HG02981 (cell line): ENCODE results near the gene HDAC4.

Experiments
- ATAC-seq: cut with Tn5 transposase; IDR thresholded peaks from one replicate; pipeline ENCODE4 v1.9.1; 2021; ENCODE audit warnings: mild to moderate bottlenecking, moderate library complexity; ENCODE audit not compliant: unreplicated experiment

Gene HDAC4

DNA sequence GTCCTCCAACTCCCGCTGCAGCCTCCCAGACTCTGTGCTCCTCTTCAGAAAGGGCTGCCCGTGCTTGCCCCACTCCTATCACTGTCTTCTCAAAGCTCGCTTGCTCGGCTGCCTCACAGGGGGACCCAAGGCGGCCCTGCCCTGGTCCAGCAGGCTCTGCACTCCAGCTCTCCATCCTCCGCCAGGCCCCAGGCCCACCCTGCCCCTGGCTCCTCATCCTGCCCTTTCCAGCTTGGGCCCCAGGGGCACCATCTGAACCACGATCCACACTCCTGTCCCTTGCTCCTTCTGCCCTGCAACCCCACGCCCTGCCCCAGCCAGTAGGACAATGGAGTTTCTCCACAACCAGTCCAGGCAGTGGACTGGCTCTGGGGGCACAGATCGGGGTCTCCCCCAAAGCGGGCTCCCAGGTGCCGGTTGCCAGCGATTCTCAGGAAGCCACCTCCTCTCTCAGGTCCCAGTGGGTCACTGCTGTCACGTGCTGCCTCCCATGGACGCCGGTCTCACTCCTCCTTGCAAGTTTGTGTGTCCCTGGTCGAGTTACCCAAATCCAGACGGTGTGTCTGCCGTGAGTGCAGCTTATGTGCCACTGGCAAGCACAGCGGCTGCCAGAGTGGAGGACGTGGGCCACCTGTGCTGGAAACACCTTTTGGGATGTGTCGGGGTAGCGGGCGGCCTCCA, 238.5 kb downstream of the HDAC4 start:
- ATAC-seq: no peak

- ATAC-seq: no peak
Measured at GRCh38 chr2:239161711-239162140, 239.1 kb downstream of the HDAC4 start.

- no peak for ATAC-seq
Measured at GRCh38 chr2:239160226-239161143, 240.3 kb downstream of the HDAC4 start.

GRCh38 chr2:239159476-239159911, 241.3 kb downstream of the HDAC4 start:
- no peak for ATAC-seq

GRCh38 chr2:239158641-239159475, 242.0 kb downstream of the HDAC4 start:
- ATAC-seq: no peak

- ATAC-seq: no peak
Measured at GRCh38 chr2:239157771-239158170, 243.0 kb downstream of the HDAC4 start.

GRCh38 chr2:239157269-239157668, 243.6 kb downstream of the HDAC4 start:
- no peak for ATAC-seq

GRCh38 chr2:239156516-239157265, 244.1 kb downstream of the HDAC4 start:
- no peak for ATAC-seq

DNA sequence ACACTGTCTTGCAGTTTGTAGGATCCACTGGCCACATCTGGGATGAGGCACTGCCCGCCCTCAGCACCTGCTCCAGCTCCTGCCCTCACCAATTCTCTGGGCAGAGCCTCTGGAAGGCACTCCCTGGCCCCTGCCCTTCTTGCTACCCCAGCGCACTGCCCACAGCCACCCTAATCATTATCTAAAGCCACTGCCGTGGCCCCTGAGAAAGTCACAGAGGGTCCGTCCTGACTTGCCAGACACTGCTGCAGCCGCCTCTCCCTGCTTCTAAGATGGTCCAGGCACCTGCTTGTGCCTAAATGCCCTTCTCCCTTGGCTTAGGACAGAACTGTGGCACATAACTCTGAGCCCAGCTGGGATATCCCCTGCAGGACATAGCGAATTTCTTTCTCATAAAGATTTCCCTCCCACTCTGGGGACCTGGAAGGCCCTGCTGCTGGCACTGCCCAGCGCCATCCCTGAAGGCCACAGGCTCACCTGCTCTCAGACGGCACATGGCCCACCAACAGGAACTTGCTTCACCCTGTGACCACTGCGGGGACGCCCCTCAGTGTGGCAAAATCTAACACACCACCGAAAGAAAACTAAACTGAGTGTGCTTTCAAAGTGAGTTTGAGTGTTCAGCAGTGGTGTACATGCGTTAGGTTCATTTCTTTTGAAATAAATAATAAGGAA, 244.9 kb downstream of the HDAC4 start:
- ATAC-seq: no peak

- no peak for ATAC-seq
Measured at GRCh38 chr2:239154971-239155805, 245.6 kb downstream of the HDAC4 start.

GRCh38 chr2:239153806-239154591, 246.8 kb downstream of the HDAC4 start:
- ATAC-seq: no peak

DNA sequence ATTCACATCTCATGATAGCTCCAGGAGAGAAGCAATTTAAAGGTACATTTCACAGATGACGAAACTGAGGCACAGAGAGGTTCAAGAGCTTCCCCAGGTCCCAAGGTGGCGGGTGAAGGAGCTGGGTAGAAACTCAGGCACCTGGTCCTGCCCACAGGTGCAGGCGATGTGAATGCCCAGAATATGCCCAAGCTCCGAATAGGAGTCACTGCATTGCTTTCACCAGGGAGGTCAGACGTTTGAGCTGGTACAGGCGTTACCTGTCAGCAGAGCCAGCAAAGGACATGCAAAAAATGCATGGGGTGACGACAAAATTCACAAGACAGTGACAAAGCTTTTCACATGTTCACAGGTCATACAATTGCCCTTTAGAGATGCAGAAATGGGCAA, 247.9 kb downstream of the HDAC4 start:
- ATAC-seq: no peak

DNA sequence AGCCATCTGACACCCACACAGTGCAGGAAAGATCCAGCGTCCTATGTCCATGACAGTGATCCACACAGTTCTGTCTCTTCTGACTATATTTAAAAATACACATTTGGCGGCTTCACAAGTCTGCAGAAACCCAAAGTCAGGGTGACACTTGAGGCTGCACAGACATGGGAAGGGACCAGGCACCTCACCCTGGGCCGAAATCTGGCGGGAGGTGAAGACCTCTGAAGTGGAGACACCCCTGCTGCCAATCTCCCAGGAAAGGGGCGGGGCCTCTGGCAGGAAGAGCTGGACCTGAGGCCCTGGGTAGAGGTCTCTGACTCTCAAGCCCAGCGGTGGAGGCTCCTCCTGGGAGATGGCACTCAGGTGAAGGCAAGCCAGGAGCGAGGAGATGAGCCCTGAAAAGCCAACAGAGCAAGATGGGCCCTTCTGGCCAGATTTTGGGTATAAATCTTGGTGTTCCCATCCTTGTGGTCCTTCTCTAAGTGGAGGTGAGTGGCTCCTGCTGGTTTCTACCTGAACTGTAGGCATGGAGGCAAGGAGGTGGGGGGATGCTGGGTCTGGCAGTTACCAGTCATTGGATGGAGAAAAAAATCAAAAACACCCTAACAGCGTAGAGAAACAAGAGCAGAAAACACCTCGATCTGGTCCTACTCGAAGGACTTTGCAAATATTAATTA, 248.4 kb downstream of the HDAC4 start:
- no peak for ATAC-seq

DNA sequence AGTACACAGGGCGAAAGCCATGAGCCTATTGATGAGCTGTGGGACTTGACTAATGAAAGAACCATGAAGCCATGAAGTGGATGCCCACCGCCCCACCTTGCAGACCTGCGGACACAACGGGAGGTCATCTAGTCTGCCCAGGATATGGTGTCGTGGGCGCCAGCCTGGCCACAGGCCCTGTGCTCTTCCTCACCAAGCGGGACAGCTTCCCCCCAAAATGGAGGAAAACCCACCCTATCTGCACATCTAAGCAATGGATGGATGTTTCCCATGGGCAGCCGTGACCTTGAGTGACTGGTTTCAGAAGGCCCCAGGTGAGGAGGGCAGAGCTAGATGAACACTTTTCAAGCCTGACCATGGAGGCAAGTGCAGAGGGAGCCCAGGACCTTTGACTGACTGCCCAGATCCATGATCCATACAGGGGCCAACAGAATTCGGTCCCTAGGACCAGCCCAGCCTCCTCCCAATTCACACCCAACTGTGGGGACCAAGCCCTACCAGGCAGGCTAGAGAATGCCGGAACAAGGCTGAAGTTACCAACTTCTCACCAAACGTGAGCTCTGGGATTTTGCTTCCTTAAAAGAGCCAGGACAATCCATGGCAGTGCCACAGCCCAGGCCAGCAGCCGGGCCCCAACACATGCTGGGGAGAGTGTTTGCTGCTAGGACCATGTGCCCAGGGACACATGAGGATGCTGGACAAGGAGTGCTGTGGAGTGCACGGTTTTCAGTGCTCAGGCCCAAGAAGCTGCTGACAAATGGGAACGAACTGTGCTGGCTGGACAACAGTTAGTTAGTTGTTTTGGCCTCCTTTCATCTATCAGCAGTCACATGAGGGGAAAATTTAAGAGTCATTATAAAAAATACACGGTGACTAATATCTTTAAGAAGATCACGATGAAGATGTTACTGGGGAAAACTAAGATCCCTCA, 249.4 kb downstream of the HDAC4 start:
- ATAC-seq: no peak

DNA sequence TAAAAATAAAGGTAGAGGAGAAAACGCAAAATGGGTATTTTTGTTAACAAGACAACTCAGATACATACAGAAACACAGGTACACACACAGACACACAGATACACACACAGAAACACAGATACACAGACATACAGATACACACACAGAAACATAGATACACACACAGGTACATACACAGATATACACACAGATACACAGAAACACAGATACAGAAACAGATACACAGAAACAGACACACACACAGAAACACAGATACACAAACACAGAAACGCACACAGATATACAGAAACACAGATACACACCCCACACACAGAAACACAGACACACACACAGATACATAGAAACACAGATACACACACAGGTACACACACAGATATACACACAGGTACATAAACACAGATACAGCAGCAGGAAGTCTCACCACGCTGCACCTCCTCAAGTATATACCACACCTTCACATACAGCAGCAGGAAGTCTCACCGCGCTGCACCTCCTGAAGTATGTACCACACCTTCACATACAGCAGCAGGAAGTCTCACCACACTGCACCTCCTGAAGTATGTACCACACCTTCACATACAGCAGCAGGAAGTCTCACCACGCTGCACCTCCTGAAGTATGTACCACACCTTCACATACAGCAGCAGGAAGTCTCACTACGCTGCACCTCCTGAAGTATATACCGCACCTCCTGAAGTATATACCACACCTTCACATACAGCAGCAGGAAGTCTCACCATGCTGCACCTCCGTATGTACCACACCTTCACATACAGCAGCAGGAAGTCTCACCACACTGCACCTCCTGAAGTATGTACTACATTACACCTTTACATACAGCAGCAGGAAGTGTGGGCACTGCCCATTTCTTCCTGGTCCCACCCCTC, 250.5 kb downstream of the HDAC4 start:
- ATAC-seq: no peak

GRCh38 chr2:239149501-239149900, 251.3 kb downstream of the HDAC4 start:
- no peak for ATAC-seq
